Activated CD8-positive, alpha-beta memory T cell treated with anti-CD3 and anti-CD28 coated beads, Interleukin-2, amount 10 ng/mL, durations not matched to agents 7 days and 5 days (primary cell): Measurements from ENCODE around the gene HPCAL1. TPM values are rescaled to one million over a fixed set of nuclear protein-coding genes. Genes with fewer than 3 reads are reported as not detected.

Source experiments
- ATAC-seq: fragments of 150-1000 bp; cut with Tn5 transposase; one replicate; pipeline ENCODE4 v1.10.0; 2021; ENCODE audit warnings: moderate library complexity
- CTCF ChIA-PET: fragments of 350-600 bp; sonication (Branson Sonifier 250); formaldehyde crosslinking; loops from one replicate; lab custom pipeline; 2021; ENCODE audit warnings: antibody characterized with exemption; lab: Charles Lee
- DNase-seq: peaks from one replicate; pipeline ENCODE4 v3.0.0-alpha.2; 2020
- H3K27ac Mint-ChIP-seq: one replicate; pipeline ENCODE4 v1.8.0; 2021; ENCODE audit warnings: mild to moderate bottlenecking, mixed read lengths
- H3K27me3 Mint-ChIP-seq: one replicate; pipeline ENCODE4 v1.8.0; 2021; ENCODE audit warnings: mixed read lengths
- H3K36me3 Mint-ChIP-seq: one replicate; pipeline ENCODE4 v1.8.0; 2021; ENCODE audit warnings: mild to moderate bottlenecking, mixed read lengths
- H3K4me1 Mint-ChIP-seq: one replicate; pipeline ENCODE4 v1.8.0; 2021; ENCODE audit warnings: mixed read lengths
- H3K4me3 Mint-ChIP-seq: one replicate; pipeline ENCODE4 v1.8.0; 2021; ENCODE audit warnings: mild to moderate bottlenecking, moderate library complexity, mixed read lengths
- H3K9me3 Mint-ChIP-seq: one replicate; pipeline ENCODE4 v1.8.0; 2022; ENCODE audit warnings: low read depth, mixed read lengths
- total RNA-seq, 2 experiments: library from RNA; stranded (reverse); gene quantifications; one replicate each; pipeline ENCODE4 v1.2.3, GENCODE V29; 2021

HPCAL1 gene
- total RNA-seq, 2 experiments from 2014 or later = 29.0 to 47.0 TPM

- H3K4me1 Mint-ChIP-seq = peaks cover 25% of the 10 kb centered on the region
- CTCF ChIA-PET = interaction anchor here (1.0 kb wide), 1 partner anchor 329 kb away, joined by 5 read pairs; no protein-coding TSS in a partner anchor
- DNase-seq = no peak
- H3K27me3 Mint-ChIP-seq = no peaks in the 10 kb centered on the region
- no peak overlapping the region for H3K27ac Mint-ChIP-seq
- H3K9me3 Mint-ChIP-seq = no peaks in the 10 kb centered on the region
- ATAC-seq = no peak
- no peak overlapping the region for H3K4me3 Mint-ChIP-seq
- peaks cover 14% of the 10 kb centered on the region for H3K36me3 Mint-ChIP-seq
Measured at GRCh38 chr2:10402062-10402585, 99.4 kb downstream of the HPCAL1 start.

DNA sequence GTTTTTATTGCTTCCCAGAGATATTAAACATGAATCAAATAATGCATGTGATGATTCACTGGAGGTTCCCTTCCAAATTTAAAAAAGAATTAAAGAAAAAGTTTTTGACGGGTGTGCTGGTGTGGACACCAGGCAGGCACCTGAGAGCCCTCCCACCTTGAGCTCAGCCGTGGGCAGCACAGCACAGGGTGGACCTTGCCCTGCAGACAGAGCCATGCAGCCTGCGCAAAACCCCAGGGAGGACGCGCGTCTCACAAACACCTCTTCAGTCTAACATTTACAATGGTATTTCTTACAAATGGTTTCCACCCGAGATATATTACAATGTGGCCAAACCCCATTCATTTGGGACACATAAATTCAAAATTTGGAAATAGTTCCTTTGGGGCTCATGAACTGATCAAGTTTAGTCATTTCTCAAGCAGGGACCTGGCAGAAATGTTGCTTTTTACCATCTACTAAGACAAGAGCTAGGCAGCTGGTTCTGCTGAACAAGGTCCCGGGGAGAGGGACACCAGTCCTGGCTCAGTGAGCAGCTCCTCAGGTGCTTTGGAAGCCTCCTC is 100.0 kb downstream of the HPCAL1 start:
- no peaks in the 10 kb centered on the region for H3K9me3 Mint-ChIP-seq
- no peak overlapping the region for H3K27ac Mint-ChIP-seq
- no peak for ATAC-seq
- H3K4me1 Mint-ChIP-seq = peaks cover 31% of the 10 kb centered on the region
- H3K36me3 Mint-ChIP-seq = peaks cover 14% of the 10 kb centered on the region
- DNase-seq = no peak
- no peak overlapping the region for H3K4me3 Mint-ChIP-seq
- H3K27me3 Mint-ChIP-seq = no peaks in the 10 kb centered on the region
- CTCF ChIA-PET = interaction anchor here (1.0 kb wide), 1 partner anchor 330 kb away, joined by 5 read pairs; no protein-coding TSS in a partner anchor

DNA sequence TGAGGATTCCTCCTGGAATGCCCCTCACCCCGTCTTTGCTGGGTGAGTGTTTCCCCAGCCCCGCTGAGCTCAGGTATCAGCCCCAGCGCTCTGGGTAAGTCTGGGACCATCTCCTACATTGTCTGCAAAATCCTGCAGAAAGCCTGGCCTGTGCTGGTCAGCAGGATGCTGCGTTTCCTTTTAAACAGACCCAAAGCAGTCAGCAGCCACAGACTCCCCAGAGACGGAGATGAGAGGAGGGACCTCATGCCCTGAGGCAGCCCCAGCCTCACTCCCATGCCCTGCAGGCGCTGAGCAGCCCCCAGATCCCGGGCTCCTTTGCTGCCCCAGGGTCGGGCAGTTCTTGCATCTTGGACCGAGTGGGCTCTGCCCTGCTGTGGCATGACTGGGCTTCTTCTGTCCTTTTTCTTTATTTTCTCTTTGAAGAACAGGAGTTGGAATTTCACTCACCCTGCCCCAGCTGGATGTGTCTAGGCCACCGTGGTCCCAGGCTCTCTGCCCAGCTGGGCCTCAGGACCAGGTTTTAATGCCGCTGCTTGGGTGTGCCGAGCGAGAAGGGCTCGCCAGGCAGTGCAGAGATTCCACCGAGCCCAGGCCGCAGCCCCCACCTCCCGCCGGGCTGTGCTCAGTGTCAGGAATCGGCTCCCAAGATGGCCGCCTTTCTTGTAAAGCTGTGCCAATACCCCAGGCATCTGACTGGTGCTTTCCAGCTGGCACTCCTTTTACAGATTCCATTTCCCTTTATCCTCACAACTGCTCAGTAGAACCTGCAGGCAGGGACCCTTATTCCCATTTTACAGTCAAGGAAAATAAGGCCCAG is 101.8 kb downstream of the HPCAL1 start:
- Mint-ChIP-seq H3K36me3 (peaks cover 11% of the 10 kb centered on the region), H3K27me3 (no peaks in the 10 kb centered on the region), H3K9me3 (no peaks in the 10 kb centered on the region), H3K4me3 (no peak overlapping the region), H3K4me1 (peaks cover 47% of the 10 kb centered on the region), H3K27ac (no peak overlapping the region)
- no peak for DNase-seq
- CTCF ChIA-PET = no interaction called here
- ATAC-seq = no peak

GRCh38 chr2:10405448-10405847 is 102.7 kb downstream of the HPCAL1 start:
- DNase-seq (no peak), ATAC-seq (no peak)
- H3K27me3 Mint-ChIP-seq = no peaks in the 10 kb centered on the region
- peaks cover 39% of the 10 kb centered on the region for H3K4me1 Mint-ChIP-seq
- no peaks in the 10 kb centered on the region for H3K9me3 Mint-ChIP-seq
- H3K36me3 Mint-ChIP-seq = peaks cover 5% of the 10 kb centered on the region
- no peak overlapping the region for H3K27ac Mint-ChIP-seq
- H3K4me3 Mint-ChIP-seq = no peak overlapping the region
- CTCF ChIA-PET = no interaction called here

DNA sequence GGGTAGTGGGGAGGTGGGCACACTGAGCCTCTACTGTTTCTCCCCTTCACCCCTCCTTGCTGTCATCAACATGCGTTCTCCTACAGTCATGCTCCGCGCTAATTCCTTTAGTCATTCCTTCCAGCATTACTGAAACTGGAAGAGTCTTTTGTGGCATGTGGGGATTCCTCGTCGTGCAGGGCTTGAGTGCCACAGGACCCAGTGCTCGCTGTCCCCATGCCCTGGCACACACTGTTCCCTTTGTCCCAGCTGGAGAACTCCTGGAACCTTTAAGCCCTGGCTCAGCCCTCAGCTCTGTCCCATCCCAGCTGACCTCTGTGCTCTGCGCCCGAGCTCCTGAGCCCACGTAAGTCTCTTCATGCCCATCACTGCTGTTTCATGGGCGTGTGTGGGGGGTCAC is 103.3 kb downstream of the HPCAL1 start:
- peaks cover 2% of the 10 kb centered on the region for H3K36me3 Mint-ChIP-seq
- no peaks in the 10 kb centered on the region for H3K27me3 Mint-ChIP-seq
- DNase-seq = no peak
- H3K27ac Mint-ChIP-seq = no peak overlapping the region
- CTCF ChIA-PET = interaction anchor here (5.2 to 7.3 kb wide), 2 partner anchors 25 to 32 kb away, joined by 59 to 70 read pairs; no protein-coding TSS in a partner anchor
- ATAC-seq = no peak
- H3K4me1 Mint-ChIP-seq = peaks cover 33% of the 10 kb centered on the region
- H3K4me3 Mint-ChIP-seq = no peak overlapping the region
- no peaks in the 10 kb centered on the region for H3K9me3 Mint-ChIP-seq

DNA sequence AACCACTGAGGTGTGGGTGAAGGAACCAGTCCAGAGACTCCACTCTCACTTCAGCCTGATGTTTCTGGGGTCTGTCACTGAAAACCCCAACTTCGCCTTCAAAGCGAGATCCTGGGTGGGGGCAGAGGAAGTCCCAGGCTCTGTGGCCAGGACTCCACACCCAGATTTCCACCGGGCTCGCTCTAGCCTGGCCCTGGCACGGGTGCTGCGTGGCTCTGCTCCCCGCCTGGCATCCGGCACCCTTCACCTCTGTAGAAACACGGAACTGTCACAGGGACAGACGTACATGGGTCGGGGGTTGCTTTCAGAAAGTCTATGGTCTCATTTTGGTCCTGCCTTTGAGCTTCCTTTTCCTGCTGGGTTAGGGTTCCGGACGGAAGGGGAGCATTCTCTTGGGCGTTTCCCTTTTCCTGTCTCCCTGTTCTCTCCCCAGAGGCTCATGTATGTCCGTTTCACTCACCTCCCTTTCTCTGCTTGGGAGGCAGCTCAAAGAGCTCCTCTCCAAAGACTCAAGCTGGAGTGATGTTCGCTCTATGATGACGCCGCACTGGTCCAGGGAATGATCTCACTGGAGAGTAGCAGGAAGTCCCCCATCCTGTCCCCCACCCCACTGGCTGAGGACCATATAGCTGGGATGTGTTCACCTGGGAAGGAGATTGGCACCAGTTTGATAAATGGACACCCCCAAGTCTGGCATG is 103.9 kb downstream of the HPCAL1 start:
- H3K36me3 Mint-ChIP-seq = no peaks in the 10 kb centered on the region
- CTCF ChIA-PET = interaction anchor here (0.8 to 7.3 kb wide), 7 partner anchors 25 to 422 kb away, joined by 3 to 111 read pairs (median 55); partner anchors contain the start of gene HPCAL1
- no peak overlapping the region for H3K4me3 Mint-ChIP-seq
- no peak for DNase-seq
- peaks cover 28% of the 10 kb centered on the region for H3K4me1 Mint-ChIP-seq
- no peaks in the 10 kb centered on the region for H3K9me3 Mint-ChIP-seq
- no peaks in the 10 kb centered on the region for H3K27me3 Mint-ChIP-seq
- ATAC-seq = no peak
- H3K27ac Mint-ChIP-seq = no peak overlapping the region

- no peak for DNase-seq
- ATAC-seq = no peak
- H3K9me3 Mint-ChIP-seq = no peaks in the 10 kb centered on the region
- no peaks in the 10 kb centered on the region for H3K27me3 Mint-ChIP-seq
- H3K36me3 Mint-ChIP-seq = no peaks in the 10 kb centered on the region
- H3K4me1 Mint-ChIP-seq = peaks cover 30% of the 10 kb centered on the region
- H3K4me3 Mint-ChIP-seq = no peak overlapping the region
- CTCF ChIA-PET = interaction anchor here (0.8 to 7.3 kb wide), 21 partner anchors 12 to 423 kb away, joined by 3 to 111 read pairs (median 23); partner anchors contain the start of genes HPCAL1 and ODC1
- H3K27ac Mint-ChIP-seq = peak overlapping the region; percentile 85
Measured at GRCh38 chr2:10407432-10407831, 104.7 kb downstream of the HPCAL1 start.

GRCh38 chr2:10407841-10408648 is 105.3 kb downstream of the HPCAL1 start:
- DNase-seq (peak; percentile 84), ATAC-seq (peak; percentile 89)
- Mint-ChIP-seq H3K27ac (peak overlapping the region; percentile 85), H3K27me3 (no peaks in the 10 kb centered on the region), H3K4me3 (peak overlapping the region; percentile 43), H3K36me3 (peaks cover 3% of the 10 kb centered on the region), H3K4me1 (peaks cover 31% of the 10 kb centered on the region), H3K9me3 (no peaks in the 10 kb centered on the region)
- CTCF ChIA-PET = interaction anchor here (0.7 to 7.3 kb wide), 40 partner anchors 11 to 925 kb away, joined by 3 to 111 read pairs (median 10); partner anchors contain the start of genes HPCAL1 and ODC1

GRCh38 chr2:10408649-10409579 is 106.2 kb downstream of the HPCAL1 start:
- H3K27me3 Mint-ChIP-seq = no peaks in the 10 kb centered on the region
- H3K36me3 Mint-ChIP-seq = peaks cover 3% of the 10 kb centered on the region
- DNase-seq (peak; percentile 89), ATAC-seq (peak; percentile 79)
- H3K27ac Mint-ChIP-seq = peak overlapping the region; percentile 85
- H3K4me1 Mint-ChIP-seq = peaks cover 36% of the 10 kb centered on the region
- H3K4me3 Mint-ChIP-seq = peak overlapping the region; percentile 43
- no peaks in the 10 kb centered on the region for H3K9me3 Mint-ChIP-seq
- CTCF ChIA-PET = interaction anchor here (0.6 to 7.3 kb wide), 74 partner anchors 9 to 926 kb away, joined by 3 to 111 read pairs (median 5); partner anchors contain the start of genes HPCAL1 and ODC1

GRCh38 chr2:10410001-10410822 is 107.5 kb downstream of the HPCAL1 start:
- DNase-seq (no peak), ATAC-seq (no peak)
- Mint-ChIP-seq H3K27ac (no peak overlapping the region), H3K4me3 (no peak overlapping the region), H3K9me3 (no peaks in the 10 kb centered on the region), H3K4me1 (peaks cover 39% of the 10 kb centered on the region), H3K36me3 (peaks cover 3% of the 10 kb centered on the region), H3K27me3 (no peaks in the 10 kb centered on the region)
- CTCF ChIA-PET = interaction anchor here (0.6 to 7.3 kb wide), 38 partner anchors 9 to 440 kb away, joined by 3 to 111 read pairs (median 8); partner anchors contain the start of genes HPCAL1 and ODC1
